GM21737 (cell line): Measurements from ENCODE around the gene SEC14L5.

Source experiments
- ATAC-seq: cut with Tn5 transposase; IDR thresholded peaks from one replicate; pipeline ENCODE4 v1.9.1; 2021; ENCODE audit warnings: mild to moderate bottlenecking, moderate library complexity; ENCODE audit not compliant: unreplicated experiment

SEC14L5 gene

DNA sequence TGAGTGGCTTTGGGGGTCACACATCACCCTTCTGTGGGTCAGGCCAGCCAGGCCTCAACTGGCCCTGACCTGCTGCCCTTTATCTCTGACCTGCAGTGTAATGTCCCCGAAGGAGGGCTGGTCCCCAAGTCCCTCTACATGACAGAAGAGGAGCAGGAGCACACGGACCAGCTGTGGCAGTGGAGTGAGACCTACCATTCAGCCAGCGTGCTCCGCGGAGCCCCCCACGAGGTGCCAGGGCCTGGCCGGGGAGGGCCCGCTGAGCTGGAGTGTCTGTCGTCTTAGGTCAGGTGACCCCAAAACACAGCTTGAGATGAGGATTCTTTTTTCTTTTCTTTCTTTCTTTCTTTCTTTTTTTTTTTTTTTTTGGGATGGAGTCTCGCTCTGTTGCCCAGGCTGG, 49.1 kb downstream of the SEC14L5 start:
- ATAC-seq = no peak

DNA sequence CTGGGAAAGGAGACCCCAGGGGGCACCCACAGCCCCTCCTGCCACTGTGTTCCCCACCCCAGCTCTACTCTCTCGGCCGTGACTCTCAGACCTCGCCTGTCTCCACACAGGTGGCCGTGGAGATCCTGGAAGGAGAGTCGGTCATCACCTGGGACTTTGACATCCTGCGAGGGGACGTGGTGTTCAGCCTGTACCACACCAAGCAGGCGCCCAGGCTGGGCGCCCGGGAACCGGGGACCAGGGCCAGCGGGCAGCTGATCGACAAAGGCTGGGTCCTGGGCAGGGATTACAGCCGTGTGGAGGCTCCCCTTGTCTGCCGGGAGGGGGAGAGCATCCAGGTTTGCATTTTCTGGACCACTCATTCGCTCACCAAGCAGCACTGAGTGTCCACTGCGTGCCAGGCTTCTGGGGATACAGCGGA, 50.2 kb downstream of the SEC14L5 start:
- ATAC-seq = no peak

DNA sequence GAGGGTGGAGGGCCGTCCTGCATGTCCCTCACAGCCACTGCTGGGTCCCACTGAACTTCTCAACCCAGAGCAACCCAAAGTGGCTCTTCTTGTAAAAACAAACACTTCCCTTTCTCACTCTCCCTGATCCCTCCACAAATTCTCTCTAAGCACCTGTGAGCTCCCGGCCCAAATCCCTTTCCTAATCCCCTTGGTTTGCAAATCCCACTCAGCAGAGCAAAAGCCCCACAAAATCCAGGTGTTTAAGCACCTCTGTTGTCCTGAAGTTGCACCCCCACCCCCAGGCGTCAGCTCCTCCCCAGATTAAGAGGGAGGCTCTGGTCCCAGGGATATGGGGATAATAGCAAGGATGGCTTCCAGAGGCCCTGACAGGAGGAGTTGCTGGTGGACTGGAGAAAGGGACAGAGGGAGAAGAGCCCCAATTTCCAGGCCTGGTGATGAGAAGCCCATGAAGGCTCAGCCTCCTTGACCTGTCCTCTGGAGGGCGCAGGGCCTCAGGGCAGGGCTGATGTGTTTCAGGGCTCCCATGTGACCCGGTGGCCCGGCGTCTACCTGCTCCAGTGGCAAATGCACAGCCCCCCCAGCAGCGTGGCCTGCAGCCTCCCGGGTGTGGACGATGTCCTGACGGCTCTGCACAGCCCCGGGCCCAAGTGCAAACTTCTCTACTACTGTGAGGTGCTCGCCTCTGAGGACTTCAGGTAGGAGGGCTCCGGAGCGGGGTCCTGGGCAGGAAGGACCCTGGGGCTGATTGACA, 52.6 kb downstream of the SEC14L5 start:
- ATAC-seq = no peak

DNA sequence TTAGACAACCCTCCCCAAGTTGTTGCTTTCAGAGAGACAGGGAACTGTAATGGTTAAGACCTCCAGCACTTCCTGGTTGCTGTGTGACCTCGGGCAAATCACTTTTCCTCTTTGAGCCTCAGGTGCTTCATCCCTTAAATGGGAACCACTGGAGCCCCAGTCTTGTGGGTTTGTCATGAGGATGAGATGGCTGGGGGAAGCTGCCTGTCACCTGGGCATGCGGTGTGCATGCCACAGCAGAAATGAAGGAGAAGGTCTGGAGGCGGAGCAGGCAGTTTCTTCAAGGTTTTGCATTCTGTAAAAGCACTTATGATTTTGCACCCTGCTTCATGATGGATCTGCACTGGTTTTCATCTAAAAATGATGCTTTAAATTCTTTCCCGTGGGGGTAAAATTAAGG, 53.5 kb downstream of the SEC14L5 start:
- ATAC-seq = no peak

DNA sequence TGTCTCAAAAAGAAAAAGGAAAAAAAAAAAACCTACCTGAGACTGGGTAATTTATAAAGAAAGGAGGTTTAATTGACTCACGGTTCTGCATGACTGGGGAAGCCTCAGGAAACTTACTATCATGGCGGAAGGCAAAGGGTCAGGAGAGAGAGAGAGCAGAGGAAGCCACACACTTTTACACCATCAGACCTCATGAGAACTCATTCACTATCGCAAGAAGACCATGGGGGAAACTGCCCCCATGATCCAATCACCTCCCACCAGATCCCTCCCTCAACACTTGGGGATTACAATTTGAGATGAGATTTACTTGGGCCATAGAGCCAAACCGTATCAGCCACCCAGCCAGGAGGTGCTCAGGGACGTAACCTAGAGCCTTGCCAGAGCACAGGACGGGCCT, 54.8 kb downstream of the SEC14L5 start:
- ATAC-seq = no peak

DNA sequence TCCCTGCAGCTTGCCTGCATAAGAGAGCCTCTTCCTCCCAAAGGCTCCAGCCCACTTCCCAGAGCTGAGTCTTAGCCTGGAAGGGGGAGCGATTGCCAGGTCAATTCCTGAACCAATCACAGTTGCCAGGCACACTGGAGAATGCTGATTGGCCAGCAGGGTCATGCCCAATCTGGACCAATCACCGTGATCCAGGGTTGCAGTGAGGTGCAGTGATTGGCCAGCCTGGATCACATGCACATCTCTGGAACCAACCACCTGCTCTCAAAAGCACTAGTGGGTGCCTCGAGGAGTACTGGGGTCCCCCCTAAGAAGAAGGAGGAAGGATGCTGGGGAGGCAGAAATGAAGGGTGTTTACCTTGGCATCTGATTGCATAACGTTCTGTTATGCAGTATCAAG, 57.2 kb downstream of the SEC14L5 start:
- no peak for ATAC-seq

DNA sequence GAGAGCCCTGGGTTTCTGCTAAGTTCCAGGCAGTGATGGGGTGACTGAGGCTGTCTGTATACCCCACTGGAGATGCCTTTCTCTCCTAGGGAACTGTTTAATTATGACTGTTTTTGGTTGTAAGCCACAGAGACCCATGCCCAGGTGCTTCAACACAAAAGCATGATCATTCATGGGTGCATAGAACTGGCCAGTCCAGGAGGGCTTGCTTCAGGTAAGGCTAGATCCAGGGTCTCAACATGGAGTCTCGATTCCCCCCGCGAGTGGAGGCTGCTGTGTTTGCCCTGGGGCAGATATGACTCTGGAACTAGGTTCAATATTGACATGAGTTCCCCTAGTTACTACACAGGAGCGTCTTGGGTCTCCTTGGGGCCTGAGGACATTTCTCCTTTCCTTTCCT, 57.8 kb downstream of the SEC14L5 start:
- no peak for ATAC-seq

DNA sequence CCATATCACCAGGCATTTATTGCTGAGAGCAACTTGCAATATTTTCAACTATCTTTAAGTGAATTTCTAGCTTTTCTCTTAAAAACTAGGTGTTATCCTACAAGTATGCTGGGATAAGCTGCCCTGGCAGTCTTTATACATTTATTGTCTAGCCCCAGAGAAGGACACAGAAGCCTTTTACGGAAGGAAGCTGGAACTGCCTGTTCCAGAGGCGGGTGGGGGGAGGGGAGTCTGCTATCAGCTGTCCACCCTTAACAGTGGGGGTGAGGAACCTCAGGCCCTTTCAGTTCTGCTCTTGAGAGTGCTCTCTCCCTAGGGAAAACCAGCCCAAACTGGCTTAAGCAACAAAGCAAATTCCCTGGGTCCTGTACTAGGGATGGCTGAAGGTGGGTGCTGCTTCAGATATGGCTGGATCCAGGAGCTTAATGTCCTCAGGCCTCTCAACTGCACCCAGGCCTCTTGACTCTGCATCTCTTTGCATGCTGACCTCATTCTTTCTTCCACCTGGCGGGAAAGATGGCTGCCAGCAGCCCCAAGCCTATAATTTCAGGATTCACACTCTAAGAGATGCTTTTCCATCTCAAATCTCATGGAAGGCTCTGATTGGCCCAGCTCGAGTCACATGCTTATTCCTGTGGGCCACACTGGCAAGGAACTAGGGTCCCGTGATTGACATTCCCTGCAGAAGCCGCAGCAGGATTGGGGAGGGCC, 59.0 kb downstream of the SEC14L5 start:
- no peak for ATAC-seq

DNA sequence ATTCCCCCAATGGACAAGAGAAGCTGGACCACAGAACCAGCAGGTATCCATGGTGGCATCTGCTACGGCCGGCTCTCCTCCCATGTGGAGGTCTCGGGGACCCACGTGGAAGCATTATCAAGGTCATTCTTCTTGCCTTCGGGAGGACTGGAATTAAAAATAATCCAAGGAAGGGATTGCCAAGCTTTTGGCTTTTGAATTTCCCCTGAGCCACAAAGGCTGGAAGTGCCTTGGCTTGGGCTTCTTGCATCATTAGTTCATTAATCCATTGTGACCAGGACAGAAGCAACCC, 59.5 kb downstream of the SEC14L5 start:
- ATAC-seq = no peak

DNA sequence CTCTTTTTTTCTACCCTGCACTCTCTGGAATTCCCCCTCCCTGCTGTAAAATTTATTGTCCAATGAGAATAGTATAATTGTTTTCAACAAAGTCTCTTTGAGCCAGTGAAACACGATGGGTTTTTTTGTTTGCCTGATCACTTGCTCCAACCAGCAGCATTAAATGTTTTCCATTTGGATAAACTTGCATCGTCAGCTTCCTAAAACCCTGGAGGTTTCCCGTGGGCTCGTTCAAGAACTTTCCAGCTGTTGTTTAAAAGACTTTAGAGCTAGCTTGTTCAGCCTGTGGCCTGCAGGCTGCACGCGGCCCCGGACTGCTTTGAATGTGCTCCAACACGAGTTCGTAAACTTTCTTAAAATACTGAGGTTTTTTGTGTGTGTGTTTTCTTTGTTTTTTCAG, 60.7 kb downstream of the SEC14L5 start:
- ATAC-seq = no peak

DNA sequence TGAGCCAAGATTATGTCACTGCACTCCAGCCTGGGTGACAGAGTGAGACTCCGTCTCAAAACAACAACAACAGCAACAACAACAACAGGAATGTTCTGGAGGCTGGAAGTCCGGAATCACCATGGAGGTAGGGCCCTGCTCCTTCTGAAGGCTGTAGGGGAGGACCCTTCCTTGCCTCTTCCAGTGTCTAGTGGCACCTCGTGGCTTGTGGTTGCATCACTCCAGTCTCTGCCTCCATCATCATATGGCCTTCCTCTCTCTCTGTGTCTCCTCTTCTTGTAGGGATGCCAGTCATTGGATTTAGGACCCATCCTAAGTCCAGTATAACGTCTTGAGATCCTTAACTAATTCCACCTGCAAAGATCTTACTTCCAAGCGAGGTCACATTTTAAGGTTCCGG, 61.6 kb downstream of the SEC14L5 start:
- ATAC-seq = no peak

DNA sequence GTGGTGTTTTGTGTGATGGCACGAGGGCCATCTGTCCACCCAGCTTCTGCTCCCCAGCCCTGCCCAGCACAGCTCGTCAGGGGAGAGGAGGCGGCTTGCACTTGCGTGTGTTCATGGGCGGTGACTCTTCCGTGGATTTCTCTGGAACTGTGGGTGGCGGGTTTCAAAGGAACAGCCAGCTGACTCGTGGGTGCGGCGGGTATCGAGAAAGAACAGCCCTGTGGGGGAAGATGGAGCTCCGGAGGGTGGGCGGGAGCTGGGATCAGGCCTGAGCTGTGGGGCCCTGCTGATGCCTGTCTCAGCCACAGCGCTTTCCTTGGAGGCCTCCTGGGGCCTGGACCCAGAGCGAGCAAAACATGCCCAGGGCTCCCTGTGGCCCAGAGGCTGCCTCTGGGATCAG, 62.4 kb downstream of the SEC14L5 start:
- ATAC-seq = no peak

DNA sequence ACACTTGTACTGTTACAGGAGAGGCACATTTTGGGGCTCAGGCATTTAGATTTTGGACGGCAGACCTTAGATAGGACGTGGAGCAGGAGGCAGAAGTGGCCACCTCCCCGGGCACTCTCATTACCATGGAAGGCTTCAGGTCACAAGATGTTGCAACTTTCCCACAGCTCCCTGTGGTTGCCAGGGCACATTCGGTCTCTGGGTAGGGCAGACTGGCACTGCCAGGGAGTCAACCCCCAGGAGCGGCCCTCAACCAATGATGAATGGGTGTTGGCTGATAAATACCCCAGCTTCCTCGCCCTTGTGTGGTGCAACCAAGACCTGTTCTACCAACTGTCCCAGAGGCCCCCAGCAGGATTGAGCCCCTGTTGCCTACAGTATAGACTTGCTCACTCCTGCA, 64.4 kb downstream of the SEC14L5 start:
- no peak for ATAC-seq

DNA sequence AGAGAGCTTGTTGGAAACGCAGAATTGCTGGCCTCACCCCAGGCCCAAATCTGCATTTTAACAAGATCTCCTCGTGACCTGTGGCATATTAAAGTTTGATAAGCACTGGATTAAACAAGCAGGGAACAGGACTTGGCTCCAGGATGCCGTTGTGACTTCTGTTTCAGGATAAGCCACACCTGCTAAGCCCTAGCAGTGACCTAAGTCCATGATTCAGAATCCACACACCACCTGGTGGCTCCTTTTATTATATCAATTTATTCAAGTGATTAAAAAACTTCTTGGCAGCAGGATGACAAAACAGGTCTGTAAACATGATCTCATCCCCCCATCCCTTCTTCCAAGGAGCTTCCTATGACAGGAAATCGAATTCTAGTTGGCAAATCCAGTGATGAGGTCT, 66.5 kb downstream of the SEC14L5 start:
- no peak for ATAC-seq

DNA sequence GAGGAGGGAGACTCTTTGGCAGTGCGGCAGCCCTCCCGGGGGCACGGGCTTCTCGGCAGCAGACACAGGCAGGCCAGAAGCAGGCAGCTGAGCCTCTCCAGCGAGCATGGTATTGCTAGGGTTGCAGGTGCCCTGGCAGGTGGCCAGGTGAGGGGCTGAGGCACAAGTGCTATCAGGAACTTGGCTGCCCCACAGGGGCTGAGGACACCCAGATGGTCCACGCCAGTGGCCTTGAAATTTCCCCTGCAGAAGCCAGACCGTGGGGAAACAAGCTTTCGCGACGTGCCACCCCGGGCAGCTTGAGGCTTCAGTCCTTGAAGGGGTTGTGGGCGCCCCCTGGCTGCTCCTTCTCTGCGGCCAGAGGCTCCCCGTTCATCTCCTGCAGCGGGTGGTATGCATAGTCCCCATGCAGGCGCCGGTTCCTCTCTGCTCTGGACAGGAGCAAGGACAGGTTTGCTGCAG, 67.1 kb downstream of the SEC14L5 start:
- ATAC-seq = no peak

DNA sequence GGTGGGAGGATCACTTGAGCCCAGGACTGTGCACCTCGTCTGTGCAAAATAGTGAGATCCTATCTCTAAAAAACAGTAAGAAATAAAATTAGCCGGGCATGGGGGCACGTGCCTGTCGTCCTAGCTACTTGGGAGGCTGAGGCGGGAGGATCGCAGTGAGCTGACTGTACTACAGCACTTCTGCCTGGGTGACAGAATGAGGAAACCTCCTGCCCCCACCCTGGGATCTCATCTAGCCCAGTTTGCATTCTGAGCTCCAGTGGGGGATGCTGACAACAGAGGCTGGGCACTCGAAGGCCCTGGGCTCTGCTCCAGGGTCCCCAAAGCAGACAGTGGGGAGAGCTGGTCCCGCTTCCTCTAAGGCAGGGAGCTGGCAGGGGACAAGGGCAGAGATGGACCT, 68.5 kb downstream of the SEC14L5 start:
- no peak for ATAC-seq

DNA sequence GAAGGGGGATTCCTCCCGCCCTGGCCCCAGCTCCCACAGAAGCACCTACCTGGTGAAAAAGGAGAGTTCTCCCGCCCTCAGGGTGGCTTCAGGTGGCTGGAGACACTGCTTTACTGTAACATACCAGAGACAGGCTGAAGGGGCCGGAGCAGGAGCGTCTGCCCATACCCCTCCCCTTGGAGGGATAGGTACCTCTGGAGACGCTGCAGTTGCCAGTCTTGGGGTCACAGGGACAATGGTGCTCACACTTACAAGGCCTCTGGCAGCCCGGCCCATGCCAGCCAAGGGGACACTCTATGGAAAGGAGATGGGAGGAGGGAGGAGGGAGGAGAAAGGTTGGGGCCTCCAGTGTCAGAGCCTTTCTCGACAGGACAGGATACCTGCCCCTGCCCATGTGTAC, 69.0 kb downstream of the SEC14L5 start:
- no peak for ATAC-seq

DNA sequence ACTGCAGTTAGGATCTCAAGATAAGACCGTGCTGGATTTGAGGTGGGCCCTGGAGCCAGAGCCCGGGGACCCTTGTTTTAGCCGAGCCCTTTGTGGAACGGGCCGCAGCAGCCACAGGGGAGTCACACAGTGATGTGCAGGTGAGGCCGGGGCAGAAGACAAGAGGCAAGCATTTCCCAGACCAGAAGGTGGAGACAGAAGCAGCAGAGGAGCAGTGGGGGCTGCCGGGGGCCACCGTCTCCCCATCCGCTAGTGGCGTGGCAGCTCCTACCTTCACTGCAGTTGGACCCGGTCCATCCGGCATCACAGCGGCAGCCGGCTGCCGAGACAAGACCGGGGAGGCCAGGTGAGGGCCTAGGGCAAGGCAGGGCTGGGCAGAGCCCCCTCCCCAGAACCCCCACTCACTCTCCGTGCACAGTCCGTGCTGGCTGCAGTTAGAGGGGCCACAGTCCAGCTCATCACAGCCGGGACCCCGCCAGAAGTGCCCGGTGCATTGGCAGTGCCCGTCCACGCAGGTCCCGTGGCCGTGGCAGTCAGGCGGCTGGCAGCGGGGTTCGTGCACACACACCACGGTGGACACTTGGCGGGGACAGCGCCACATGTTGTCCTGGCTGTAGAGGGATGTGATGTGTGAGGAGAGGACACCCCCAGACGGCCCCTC, 69.6 kb downstream of the SEC14L5 start:
- ATAC-seq = no peak

DNA sequence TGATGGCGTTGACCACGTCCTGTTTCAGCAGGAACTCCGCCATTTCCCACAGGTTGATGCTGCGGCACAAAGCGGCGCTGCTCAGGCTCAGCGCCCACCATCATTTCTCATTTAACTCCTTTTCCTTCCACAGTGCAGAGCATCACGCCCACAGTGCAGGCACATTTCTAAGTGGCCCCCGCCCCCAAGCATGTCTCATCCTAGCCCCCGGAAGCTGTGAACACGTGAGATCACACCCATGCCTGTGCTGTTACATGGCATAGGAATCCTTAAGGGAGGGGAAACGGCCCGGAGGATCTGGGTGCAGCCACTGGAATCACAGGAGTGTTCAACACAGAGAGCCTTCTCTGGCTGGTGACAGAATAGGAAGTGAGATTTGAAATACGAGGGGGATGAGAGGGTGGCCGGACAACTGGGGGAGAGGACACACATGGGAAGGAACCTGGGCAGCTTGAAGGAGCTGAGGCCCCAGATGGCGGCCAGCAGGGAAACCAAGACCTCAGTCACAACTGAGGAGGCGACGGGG, 70.9 kb downstream of the SEC14L5 start:
- no peak for ATAC-seq

DNA sequence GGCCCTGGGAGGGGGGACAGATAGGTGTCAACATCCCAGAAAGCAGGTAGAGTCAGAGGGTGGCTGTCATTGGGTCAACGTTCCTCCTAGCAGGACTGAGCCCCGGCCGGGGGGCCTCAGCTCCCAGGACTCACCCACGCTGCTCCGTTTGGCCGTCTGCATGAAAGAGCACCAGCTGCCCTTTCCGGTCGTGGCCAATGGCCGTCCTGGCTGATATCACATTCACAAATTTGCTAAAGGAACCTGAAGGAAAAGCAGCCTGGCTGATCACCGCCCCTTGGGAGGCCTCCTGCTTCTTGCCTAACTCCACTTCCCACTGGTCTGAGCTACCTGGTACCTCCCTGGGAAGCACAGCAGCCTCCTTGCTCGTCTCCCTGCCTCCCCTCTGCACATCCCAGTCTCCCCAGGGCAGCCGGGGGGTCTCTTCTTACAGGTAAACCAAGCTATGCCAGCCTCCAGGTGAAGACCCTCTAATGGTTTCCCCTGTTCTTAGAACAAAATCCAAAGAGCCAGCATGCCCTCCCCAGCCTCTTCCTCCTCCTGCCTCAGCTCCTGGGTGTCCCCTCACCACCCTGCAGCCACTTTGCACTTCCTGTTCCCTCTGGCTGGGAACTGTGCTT, 72.2 kb downstream of the SEC14L5 start:
- ATAC-seq = no peak

DNA sequence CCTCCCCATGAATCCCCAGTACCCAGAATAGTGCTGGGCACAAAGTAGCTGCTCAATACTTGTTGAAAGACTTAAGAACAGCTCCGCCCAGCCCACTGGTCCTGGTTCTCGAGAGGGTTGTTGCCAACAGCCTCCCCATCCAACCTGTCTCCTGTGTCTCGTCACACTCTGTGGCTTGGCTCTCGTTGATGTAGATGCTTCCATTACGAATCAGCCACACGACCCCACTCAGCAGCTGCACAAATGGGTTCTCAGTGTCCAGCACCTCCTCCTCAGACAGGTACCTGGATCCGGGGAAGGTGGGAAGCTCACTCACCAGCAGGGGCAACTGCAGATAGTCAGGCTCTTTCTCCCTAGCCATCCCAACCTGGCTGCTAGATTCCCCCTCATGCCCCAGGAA, 73.5 kb downstream of the SEC14L5 start:
- no peak for ATAC-seq

DNA sequence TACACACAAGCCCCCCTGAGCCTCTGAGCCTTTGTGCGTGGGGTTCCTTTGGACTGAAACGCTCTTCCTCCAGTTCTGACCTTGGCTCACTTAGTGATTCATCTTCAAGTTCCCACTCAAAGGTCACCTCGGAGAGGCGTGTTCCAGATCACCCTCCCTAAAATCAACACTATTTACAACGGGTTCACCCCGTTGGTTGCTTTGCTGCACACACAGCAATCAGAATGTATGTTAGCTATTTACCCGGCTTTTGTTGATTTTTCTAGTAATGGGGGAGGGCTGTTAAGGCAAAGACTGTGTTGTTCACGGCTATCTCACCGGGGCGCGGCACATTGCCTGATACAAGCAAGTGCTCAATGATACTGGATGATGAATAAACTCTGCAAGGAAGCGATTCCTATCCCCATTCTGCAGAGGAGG, 74.6 kb downstream of the SEC14L5 start:
- no peak for ATAC-seq
